ENCODE results near the gene CCL2. TPM values are rescaled to one million over a fixed set of nuclear protein-coding genes. Genes with fewer than 3 reads are reported as not detected.

CCL2 gene
- total and polyA plus RNA-seq, 5 experiments from 2014 or later, result 2.6 to 3.1 TPM; not detected in 3

Other genes with a start within 250 kb of the CCL2 start
- gene CCL7, start 14.9 kb downstream of the CCL2 start, total RNA-seq, result not detected
- gene CCL7, start 14.9 kb downstream of the CCL2 start, polyA plus RNA-seq, result not detected
- gene CCL11, start 30.5 kb downstream of the CCL2 start, total RNA-seq, result not detected
- gene CCL11, start 30.5 kb downstream of the CCL2 start, polyA plus RNA-seq, result not detected
- not detected for gene CCL8, start 64.2 kb downstream of the CCL2 start, total RNA-seq
- not detected for gene CCL8, start 64.2 kb downstream of the CCL2 start, polyA plus RNA-seq
- gene CCL13, start 101.2 kb downstream of the CCL2 start, total RNA-seq, result not detected
- gene CCL13, start 101.2 kb downstream of the CCL2 start, polyA plus RNA-seq, result not detected
- not detected for gene CCL1, start 107.9 kb downstream of the CCL2 start, total RNA-seq
- gene CCL1, start 107.9 kb downstream of the CCL2 start, polyA plus RNA-seq, result not detected

Data from naive thymus-derived CD8-positive, alpha-beta T cell (primary cell).